Hematopoietic multipotent progenitor cell treated with erythropoietin and hydrocortisone succinate and interleukin-3 and kit ligand, for 17 days (in vitro differentiated cells): Measurements from ENCODE around the gene BCKDHA.
A peak's percentile ranks its signal among the peaks of the same experiment; 100 is the strongest.
"Not testable (repeated sequence)": the region's sequence is repeated elsewhere in the genome, so short reads cannot be mapped to it uniquely, and the experiment has no call there.

Source experiments
- DNase-seq: peaks from one replicate; pipeline ENCODE4 v3.0.0-alpha.2; 2015; ENCODE audit warnings: low spot score

The BCKDHA gene

GRCh38 chr19:41426116-41426841 lies 28.7 kb downstream of the BCKDHA start:
- no peak for DNase-seq

GRCh38 chr19:41426952-41427646 lies 29.5 kb downstream of the BCKDHA start, which contains the start of gene B3GNT8:
TSS of gene B3GNT8 (minus strand) at chr19:41427374. CDS start at chr19:41426778, 596 bp downstream.
- peak; percentile 76 for DNase-seq

DNA sequence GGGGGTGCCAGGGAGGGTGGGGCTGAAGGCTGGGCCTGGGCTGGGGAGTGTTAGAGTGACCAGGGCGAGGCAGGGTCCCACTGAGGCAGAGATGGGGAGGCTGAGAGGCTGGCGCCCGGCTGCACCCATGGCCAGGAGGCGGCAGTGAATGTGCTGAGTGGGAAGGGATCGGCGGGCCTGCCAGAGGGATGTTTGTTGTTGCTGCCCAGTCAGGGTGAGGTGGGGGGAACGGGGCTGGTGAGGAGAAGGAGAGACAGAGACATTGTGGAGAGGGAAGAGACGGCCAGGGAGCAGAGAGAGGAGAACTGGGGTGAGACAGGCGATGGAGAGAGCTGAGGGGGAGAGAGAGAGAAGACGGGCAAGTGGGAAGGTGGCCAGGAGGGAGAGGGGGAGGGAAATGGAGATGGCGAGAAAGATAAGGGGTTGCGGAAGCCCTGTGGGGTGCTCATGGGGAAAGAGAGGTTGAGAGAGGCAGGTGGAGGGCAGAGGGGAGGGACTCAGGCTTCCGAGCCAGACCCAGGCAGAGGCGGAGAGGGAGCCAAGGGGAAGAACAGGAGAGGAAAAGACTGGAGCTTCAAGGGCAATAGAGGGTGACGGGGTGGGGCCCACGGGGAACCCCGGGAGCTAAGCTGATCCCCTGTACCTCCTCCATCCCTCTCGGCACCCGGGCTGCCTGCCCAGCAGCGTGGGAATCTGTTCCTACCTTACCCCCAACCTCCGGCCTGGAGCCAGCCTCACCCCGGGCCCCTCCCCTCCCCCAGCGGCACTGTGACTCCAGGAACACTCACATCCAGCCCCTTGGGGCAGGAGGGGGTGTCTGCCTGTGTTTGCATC lies 30.2 kb downstream of the BCKDHA start:
- DNase-seq, result peak; percentile 63

GRCh38 chr19:41428481-41428859 lies 30.9 kb downstream of the BCKDHA start:
- no peak for DNase-seq

DNA sequence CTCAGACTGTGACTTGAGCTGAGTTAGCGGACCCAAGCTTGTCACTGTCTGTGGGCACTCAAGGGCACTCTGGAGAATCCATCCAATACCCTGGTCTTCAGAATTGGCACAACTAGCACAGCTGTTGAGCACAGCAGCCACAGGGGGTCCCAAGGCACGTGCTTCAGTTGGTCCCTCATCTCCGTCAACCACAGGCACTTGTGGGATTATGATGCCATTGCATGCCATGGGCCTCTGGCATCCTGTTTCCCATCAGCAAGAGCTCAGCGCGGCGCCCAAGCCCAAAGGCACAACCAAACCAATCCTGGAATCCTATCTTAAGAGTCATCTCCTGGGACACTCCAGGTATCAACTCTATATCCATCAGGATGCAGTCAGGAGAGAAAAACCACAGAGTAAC lies 33.3 kb downstream of the BCKDHA start:
- no peak for DNase-seq

DNA sequence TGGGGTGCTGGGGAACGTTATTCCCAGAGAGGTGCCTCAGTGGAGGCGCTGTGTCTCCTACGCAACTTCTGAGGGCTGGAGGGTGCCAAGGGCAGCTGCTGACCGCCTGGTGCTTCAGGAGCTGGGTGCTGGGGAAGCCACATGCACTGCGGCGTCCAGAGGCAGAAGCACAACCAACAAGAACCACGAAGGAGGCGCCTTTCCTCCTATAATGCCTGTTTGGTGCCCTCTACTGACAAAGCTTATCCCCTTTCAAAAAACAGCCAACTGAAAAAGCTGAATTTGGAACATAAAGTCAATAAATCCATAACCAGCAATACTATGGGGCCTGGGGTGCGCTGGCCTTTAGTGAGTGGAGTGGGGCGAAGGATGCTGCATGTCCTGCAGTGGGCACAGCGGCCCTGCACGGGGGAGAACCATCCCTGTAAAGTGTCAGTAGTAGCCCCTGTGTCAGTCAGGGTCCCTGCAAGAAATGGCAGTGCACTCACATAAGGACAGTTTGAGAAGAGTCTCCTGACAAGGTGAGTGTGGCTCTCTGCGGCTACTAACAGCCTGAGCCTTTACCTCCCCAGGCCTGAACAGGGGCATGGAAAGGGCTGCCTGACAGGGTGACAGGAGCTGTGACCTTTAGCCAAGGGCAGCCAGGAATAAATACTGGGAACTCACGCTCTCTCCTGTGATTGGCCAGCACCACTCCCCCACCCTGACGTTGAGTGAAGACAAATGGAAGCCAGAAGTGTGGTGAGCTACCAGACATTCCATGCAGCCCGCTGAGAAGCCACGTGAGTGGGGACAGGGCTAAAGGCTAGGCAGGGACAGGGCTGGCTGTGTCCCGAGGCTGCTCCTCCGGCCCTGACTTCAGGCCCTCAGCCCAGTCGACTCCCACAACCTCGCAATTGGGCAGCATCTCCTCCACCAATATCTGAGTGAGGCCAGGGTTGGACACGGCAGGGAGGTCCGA lies 34.1 kb downstream of the BCKDHA start:
- no peak for DNase-seq

GRCh38 chr19:41433171-41433570 lies 35.6 kb downstream of the BCKDHA start:
- DNase-seq, result no peak

- DNase-seq, result no peak
These were observed 36.8 kb downstream of the BCKDHA start for GRCh38 chr19:41434450-41434849.

GRCh38 chr19:41435376-41435775 lies 37.8 kb downstream of the BCKDHA start:
- DNase-seq, result not testable (repeated sequence)

- no peak for DNase-seq
These were observed 38.5 kb downstream of the BCKDHA start for GRCh38 chr19:41435936-41436673.

- no peak for DNase-seq
These were observed 39.0 kb downstream of the BCKDHA start for GRCh38 chr19:41436674-41436951.

GRCh38 chr19:41437944-41438574 lies 40.4 kb downstream of the BCKDHA start:
- no peak for DNase-seq

DNA sequence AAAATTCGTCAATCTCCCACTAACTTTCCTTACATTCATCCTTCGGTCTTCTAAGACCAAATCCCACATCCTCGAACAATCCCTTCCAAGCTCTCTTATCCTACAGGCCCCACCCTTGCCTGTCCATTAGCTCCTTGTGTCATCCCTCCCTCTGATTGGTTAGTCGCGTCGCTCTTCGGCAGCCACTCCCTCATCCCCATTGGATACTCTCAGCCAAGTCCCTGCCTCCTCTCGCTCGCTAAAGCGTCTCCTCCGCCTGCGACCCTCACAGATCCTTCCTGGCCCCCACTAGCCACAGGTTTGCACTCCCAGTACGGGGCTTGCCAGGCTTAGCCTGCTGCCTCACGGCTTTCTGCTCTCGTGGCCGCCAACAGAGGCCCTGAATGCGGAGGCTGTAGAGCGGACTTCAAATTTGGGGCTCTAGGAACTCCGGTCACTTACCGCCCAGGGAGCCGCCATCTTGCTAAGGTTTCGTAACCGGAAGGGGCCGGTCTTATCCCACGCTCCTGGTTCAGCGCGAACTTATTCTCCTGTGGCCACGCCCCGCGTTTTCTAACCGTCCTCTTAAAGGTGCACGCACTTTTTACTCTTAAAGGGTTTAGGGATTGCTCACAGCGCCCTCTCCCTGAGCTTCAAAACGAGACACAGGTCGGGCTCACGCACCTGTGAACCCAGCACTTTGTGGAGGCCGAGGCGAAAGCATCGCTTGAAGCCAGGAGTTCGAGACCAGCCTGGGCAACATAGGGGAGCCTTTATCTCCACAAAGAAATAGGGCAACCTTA lies 42.0 kb downstream of the BCKDHA start, which contains the start of gene DMAC2:
Gene DMAC2, minus strand, starts transcription at position 472 of the 782 bp plus-strand sequence. Its CDS starts 13 bp downstream, at position 459.
- peak; percentile 98 for DNase-seq

DNA sequence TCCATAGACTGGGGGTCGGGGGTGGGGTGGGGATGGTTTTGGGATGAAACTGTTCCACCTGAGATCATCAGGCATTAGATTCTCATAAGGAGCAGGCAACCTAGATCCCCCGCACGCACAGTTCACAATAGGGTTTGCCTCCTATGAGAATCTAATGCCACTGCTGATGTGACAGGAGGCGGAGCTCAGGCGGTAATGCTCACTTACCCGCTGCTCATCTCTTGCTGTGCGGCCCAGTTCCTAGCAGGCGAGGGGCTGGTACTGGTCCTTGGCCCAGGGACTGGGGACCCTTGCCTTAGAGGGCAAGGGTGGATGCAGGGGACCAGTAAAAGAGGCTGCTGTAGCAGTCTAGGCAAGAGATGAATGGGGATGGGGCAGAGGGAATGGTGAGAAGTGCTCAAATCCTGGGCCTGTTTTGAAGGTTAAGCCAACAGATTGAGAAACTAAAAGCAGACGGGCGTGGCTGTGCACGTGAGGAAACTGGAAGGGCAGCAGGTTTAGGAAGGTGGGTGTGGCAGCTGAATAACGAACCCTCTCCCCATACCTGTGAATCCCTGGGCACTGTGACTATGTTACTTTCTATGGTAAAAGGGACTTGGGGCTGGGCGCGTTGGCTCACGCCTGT lies 43.8 kb downstream of the BCKDHA start:
- no peak for DNase-seq

- DNase-seq, result no peak
These were observed 45.1 kb downstream of the BCKDHA start, which contains the start of gene ERICH4 for GRCh38 chr19:41442473-41443355. TSS of gene ERICH4 (plus strand) at chr19:41443156. CDS start at chr19:41443170, 14 bp downstream.

DNA sequence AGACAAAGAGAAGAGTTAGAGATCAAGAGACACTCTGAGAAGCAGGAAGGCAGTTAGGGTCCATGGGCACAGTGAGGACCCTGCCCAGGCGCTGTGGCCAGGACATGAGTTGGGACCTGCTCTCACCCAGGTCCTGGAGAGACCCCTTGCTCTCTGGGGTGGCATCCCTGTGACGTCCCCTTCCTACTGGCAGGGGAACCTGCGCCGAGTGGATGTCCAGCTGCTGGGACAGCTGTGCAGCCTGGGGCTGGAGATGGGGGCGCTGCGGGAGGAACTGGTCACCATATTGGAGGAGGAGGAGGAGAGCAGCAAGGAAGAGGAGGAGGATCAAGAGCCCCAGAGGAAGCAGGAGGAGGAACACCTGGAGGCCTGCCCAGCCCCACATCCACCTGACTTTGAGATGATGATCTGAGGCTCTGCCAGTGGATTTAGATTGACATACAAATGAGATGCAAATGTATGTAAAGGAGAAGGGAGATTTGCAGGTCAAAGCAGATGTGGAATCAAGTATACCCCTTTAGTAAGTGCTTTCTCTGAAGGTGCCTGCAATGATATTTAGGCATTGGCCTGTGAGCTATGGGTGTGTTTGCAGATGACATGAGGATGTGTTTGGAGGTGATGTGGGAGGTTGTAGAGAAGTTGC lies 46.3 kb downstream of the BCKDHA start:
- DNase-seq, result no peak

GRCh38 chr19:41445575-41445974 lies 48.0 kb downstream of the BCKDHA start:
- DNase-seq, result no peak
